Heart left ventricle (tissue), 13 donors: ENCODE measurements around the gene MEIS2.

Experiments used
- CTCF ChIP-seq, 12 donors: fragments of 200-600 bp; sonication (generic) in 4 of 12; IDR thresholded peaks; one replicate each; pipeline versions ENCODE4 v1.5.0 to v1.8.0; 2018 to 2022; ENCODE audit warnings: antibody characterized with exemption in 12 of 12, mild to moderate bottlenecking in 5 of 12
- POLR2A ChIP-seq, 2 donors: fragments of 450-650 bp; IDR thresholded peaks; one replicate each; pipeline ENCODE4 v1.6.1; 2017; ENCODE audit warnings: antibody characterized with exemption in 2 of 2, mild to moderate bottlenecking in 2 of 2, moderate library complexity in 2 of 2
- donor health status: ischemic (EF 13 %, LVEDD 7.1; RV severe dilation, severe dysfunction).
- donor health status: DM: no; HTN: yes; CAD: no.
- donor health status: DM: no; HTN: no; CAD: no.
- donor health status: ischemic (EF 25% LVEDD 6.9; RV normal size, moderate dysfunction).
- donor health status: ischemic (EF 25% LVEDD 5.7; RV mildly dilated, moderate dysfunction).
- donor health status: ischemic (EF 35%, LVEDD 5.7; RV mildly dilated, moderate dysfunction).
- donor health status: nonischemic (EF 11% LVEDD 7.7; RV severe dilation, severe dysfunction).
- donor health status: DM: yes; HTN: yes; CAD: no.
- donor health status: PGD.
- donor health status: ischemic (EF 29% LVEDD 5.4; RV normal size, mild dysfunction).
- donor health status: nonischemic (EF 23%, LVEDD 6.1; RV moderate dilation, normal function).

GRCh38 chr15:37134244-37134643 is 33.9 kb upstream of the MEIS2 start:
- TF ChIP-seq CTCF (IDR thresholded peaks at IDR 0.05) (no peak), POLR2A (IDR thresholded peaks at IDR 0.05) (no peak)
